ENCODE data around the gene PSG4.

GRCh38 chr19:43224855-43225253 lies 19.4 kb upstream of the PSG4 start:
- TF ChIP-seq CTCF (IDR thresholded peaks at IDR 0.05) (no peak), POLR2A (IDR thresholded peaks at IDR 0.05) (no peak)
